ENCODE data around the gene AKTIP.

DNA sequence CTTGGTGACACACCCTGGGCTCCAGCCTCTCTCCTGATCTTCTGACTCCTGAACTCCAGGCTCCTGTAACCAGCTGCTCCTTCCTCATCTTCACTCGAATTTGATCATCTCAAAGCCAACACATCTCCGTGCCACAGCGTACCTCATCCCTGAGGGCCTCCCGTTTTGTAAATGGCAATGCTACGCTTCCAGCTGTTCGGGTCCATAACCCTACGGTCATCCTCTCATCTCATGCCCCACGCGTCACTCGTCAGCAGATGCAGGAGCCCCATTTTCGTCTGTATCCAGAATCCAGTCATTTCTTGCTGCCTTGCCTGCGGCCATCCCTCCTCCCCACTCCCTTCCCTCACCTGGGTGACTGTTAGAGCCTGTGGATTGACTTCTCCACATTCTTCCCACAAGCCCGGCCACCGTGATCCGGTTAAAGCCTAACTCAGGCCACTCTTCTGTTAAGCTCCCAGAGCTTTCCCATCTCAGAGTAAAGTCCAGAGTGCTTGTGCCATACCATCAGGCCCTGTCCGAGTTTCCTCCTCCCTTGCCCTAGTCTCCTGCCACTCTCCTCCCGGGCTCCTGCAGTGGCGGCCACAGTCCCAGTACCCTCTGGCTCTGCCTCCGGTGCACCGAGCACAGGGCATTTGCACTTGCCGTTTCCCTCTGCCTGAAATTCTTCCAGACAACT is 20.3 kb upstream of the AKTIP start:
- TF ChIP-seq TBP (optimal IDR thresholded peaks at IDR 0.05; ENCODE audit: low read depth, low read length) (no peak), CBX2 (IDR thresholded peaks at IDR 0.05; ENCODE audit: insufficient read depth, low read length, poor library complexity, severe bottlenecking) (no peak), CHD2 (IDR thresholded peaks at IDR 0.05; ENCODE audit: low read depth, low read length) (no peak), RAD21 (CRISPR knock-in tag; conservative IDR thresholded peaks at IDR 0.05 in 1 of 2, IDR thresholded peaks at IDR 0.05 in 1 of 2) (no peak)
- TF ChIP-seq, protein P1, sequence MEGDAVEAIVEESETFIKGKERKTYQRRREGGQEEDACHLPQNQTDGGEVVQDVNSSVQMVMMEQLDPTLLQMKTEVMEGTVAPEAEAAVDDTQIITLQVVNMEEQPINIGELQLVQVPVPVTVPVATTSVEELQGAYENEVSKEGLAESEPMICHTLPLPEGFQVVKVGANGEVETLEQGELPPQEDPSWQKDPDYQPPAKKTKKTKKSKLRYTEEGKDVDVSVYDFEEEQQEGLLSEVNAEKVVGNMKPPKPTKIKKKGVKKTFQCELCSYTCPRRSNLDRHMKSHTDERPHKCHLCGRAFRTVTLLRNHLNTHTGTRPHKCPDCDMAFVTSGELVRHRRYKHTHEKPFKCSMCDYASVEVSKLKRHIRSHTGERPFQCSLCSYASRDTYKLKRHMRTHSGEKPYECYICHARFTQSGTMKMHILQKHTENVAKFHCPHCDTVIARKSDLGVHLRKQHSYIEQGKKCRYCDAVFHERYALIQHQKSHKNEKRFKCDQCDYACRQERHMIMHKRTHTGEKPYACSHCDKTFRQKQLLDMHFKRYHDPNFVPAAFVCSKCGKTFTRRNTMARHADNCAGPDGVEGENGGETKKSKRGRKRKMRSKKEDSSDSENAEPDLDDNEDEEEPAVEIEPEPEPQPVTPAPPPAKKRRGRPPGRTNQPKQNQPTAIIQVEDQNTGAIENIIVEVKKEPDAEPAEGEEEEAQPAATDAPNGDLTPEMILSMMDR (IDR thresholded peaks at IDR 0.05 in 2 of 3, conservative IDR thresholded peaks at IDR 0.05 in 1 of 3; ENCODE audit: insufficient read depth in 2 of 3, low read depth in 1 of 3, low read length in 3 of 3) = no peak
- TF ChIP-seq, protein P2, sequence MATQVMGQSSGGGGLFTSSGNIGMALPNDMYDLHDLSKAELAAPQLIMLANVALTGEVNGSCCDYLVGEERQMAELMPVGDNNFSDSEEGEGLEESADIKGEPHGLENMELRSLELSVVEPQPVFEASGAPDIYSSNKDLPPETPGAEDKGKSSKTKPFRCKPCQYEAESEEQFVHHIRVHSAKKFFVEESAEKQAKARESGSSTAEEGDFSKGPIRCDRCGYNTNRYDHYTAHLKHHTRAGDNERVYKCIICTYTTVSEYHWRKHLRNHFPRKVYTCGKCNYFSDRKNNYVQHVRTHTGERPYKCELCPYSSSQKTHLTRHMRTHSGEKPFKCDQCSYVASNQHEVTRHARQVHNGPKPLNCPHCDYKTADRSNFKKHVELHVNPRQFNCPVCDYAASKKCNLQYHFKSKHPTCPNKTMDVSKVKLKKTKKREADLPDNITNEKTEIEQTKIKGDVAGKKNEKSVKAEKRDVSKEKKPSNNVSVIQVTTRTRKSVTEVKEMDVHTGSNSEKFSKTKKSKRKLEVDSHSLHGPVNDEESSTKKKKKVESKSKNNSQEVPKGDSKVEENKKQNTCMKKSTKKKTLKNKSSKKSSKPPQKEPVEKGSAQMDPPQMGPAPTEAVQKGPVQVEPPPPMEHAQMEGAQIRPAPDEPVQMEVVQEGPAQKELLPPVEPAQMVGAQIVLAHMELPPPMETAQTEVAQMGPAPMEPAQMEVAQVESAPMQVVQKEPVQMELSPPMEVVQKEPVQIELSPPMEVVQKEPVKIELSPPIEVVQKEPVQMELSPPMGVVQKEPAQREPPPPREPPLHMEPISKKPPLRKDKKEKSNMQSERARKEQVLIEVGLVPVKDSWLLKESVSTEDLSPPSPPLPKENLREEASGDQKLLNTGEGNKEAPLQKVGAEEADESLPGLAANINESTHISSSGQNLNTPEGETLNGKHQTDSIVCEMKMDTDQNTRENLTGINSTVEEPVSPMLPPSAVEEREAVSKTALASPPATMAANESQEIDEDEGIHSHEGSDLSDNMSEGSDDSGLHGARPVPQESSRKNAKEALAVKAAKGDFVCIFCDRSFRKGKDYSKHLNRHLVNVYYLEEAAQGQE (IDR thresholded peaks at IDR 0.05; ENCODE audit: borderline replicate concordance) = no peak
- TF ChIP-seq, protein P2 (CRISPR knock-in tag; IDR thresholded peaks at IDR 0.05; ENCODE audit: low read depth) = no peak
